ENCODE data around the gene FCN3.

The FCN3 gene

DNA sequence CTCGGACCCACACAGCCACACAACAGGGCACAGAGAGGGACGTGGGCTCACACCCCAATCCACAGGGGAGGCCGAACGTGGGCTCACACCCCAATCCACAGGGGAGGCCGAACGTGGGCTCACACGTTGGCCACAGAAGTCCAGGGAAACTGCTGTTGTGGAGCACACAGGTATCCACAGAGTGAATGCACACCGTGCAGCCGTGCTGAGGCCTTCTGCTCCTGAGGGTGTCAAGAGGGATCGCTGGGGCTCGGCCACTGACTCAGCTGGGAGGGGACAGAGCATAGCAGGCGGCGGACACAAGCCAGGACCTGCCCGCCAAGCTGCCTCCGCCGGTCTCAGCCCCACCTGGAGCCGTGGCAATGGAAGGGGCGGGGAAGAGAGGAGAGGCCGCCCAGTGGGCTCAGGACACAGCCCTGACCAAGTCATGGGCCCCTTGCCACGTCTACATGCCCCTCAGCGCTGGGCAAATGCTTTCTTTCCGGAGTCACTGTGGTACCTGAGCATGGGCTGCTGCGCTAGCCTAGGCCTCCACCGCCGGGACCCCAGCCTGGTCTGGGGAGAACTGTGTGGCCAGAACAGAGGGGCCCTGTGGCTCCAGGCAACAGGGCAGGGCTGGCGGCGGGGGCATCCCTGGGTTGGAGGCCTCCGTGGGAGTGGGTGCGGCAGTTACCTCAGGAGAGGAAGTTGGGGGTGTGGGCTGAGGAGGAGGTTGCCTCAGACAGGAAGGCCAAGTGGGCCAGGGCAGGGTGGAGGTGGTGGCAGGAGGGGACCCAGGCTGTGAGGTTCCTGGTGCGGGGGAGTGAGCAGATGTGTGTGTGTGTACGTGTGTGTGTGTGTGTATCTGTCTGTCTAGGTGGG, 31.6 kb downstream of the FCN3 start:
- FAIRE-seq (no peak), DNase-seq (ENCODE audit: low spot score) (no peak)

DNA sequence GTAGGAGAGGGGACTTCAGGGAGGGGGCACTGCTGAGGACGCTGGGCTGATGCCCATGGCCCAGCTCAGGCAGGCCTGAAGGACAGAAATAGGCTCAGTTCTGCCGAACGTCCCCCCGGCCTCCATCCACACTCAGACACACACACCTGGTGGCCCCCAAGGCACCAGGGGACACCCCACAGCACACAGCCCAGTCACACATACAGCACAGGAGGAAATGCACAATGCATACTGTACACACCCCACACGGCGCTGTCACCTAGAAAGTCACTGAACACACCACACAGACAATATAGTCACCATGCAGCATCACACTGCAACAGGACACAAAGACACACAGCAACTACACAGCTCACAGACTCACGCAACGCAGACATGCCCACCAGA, 32.2 kb downstream of the FCN3 start:
- DNase-seq (ENCODE audit: low spot score) (no peak), FAIRE-seq (no peak)

DNA sequence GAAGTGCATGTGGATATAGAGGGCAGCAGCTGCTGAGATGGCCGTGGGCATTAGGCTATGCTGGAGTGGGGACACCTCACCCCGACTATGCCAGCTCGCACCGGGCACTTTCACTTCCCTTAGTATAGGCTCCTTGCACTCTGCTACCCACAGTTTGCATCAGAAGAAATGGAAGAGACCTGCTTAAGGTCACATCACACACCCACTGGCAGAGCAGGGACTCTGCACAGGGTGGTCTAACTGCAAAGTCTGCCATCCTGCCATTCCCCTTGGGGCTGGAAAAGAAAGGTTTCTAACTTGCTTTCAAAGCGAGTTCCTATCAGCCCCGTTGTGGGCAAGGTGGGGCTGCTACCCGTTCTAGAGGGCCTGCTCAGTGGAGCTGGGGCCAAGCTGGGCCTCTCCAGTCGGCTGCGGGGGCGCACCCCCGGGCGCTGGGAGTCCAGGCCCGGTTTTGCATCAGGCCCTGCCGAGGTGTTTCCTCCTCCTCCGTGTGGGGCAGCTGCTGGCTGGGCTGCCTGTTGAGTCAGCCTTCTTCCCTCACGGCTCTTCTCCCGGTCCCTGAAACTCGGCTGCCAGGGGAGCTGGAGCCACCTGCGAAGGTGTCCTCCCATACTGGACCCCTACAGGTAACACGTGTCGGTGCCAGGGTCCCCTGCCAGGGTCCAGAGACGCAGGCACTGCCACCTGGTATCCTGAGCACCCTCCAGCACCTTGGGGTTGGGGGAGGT, 32.9 kb downstream of the FCN3 start, which contains the start of gene SYTL1:
TSS of gene SYTL1 (plus strand) at position 498 of the 728 bp plus-strand sequence. CDS start 3,313 bp downstream, outside the sequence.
- FAIRE-seq (no peak), DNase-seq (ENCODE audit: low spot score) (peak; percentile 57)

DNA sequence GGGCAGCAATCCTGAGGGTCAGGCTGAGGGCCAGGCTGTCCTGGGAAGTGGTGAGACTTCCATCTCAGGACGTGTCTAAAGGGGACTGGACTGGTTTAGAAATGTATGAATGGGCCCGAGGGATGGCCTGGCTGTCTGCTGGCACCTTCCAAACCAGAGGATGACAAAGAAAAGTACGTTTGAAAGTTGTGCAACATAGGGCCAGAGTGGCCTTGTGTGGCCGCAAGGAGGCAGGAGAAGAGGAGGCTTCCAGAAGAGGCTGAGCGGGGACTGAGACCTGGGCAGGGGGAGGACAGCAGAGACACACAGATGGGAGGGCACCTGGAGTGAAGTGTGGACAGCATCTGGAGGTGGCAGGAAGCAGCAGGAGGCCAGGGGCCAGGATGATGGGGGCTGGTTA, 35.4 kb downstream of the FCN3 start:
- no peak for DNase-seq (ENCODE audit: low spot score)
- no peak for FAIRE-seq

DNA sequence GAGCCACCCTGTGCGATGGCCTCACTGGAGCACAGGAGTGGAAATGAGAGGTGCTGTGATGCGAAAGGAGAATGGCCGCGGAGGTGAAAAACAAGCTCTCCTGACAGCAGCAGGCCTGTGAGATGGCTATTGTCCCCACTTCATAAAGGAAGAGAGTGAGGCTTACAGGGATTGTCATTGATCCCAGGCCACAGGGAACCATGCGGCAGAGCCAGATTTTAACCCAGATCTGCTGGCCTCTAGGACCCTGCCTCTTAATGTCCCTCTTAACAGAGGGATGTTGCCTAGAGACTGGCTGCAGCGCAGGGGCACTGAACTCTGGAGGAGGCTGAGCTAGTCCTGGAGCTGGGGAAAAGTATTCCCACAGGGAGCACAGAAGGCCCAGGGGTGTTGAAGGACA, 35.9 kb downstream of the FCN3 start:
- DNase-seq (ENCODE audit: low spot score) (no peak), FAIRE-seq (no peak)

DNA sequence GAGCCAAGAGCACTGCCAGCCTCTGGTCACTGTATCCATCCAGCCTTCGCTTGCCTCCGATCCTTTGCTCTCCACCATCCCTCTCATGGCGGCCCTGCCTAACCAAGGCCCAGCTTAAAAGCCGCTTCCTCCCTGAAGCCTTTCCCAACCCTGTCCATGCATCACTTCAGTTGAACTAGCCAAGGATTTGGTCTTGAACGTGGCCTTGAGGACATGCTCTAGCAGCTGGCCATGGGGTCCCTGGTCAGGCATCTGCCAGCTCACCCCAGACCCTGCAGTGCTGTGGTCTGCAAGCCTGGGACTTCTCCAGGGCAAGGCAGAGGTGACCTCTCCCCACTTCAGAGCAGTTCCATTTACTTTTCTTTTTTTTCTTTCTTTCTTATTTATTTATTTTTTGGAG, 37.9 kb downstream of the FCN3 start:
- DNase-seq (ENCODE audit: low spot score) (no peak), FAIRE-seq (no peak)

DNA sequence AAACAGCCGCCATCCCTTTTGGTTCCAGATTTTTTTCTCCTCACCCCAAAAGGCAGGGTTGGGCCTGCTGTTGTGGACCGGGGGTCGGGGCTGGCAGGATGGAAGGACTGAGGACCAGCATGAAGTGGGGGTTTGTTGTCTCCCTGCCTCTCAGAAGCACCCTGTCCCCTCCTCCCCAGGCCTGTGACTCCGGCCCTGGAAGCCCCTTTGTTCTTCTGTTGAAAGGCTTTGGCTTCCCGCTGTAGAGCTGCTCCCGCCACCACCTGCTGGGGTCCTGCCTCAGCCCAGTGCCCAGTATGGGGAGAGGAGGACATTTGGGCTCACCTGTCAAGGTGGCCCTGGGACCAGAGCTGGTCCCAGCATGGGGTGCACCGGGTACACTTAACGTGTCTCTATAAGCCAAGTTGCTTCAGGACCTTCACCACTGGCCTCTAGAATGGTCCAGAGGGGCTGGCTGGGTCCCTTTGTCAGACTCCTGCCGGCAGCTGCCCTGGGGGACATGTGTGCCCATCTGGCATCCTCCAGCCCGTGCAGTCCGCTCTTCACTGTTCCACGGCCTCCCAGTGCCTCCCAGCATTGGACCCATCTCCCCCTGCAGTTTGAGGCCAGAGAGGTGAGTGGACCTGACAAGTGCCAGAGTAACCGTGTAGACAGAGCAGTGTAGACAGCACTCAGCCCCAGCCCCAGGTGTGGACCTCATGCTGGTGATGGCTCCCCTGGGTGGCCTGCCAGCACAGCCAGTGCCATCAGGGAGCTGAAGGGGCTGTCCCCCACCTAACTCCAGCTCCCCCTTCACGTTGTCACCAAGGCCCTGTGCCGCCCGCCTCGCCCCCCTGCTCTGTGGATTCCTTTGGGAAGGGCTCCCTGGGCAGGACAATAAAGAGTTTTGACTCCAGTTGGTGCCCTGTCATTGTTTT, 38.9 kb downstream of the FCN3 start:
- no peak for FAIRE-seq

DNA sequence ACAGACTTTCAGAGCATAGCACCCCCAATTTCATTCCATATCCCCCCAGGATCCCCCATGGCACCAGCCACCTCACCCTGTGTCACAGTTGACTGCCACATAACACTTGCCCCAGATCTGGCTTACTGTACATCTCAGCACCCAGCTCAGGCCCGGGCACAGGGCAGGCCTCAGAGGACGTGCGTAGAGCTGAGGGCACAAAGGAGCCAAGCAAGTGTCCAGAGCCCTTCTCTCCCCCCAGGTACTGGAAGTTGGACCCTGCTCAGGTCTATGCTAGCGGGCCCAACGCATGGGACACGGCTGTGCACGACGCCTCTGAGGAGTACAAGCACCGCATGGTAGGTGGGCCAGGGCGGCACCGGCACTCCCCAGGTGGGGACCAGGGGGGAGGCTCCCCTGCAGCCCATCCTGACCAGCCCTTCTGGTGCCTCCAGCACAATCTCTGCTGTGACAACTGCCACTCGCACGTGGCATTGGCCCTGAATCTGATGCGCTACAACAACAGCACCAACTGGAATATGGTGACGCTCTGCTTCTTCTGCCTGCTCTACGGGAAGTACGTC, 40.8 kb downstream of the FCN3 start:
- no peak for DNase-seq (ENCODE audit: low spot score)
- no peak for FAIRE-seq

More for the DNA sequence above, 38.9 kb downstream of the FCN3 start:
- DNase-seq (ENCODE audit: low spot score), result no peak

DNA sequence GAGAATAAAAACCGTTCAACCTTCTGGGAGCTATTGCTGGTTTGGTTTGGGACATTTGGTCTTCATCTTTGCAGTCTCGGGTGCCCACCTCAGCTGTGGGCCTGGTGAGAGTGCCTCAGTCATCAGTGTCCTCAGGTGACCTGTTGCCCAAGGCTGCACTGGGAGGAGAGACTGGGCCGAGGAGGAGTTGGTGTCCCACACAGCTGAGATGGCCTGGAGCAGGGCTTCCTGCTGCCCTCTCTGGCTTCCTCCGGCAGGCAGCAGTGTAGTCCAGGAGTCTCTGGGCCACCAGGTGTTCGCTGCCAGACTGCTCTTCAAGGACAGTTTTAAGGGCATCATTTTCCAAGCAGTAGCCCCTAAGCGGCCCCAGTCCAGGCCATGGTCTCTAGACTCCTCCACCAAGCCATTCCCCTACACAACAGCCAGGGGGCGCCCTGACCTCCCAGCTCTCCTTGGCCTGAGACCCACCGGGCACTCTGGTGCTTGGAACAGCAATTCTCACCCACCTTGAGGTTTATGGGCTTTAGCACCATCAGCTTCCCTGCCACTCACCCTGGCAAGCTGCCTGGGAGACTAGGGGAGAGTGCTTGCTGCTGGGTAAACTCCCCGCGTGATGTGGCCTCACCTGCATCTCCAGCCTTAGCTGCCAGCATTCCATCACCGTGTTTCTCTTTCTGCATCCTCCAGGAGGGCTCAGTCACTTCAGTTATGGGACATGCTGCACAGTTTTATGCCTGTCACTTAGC, 41.9 kb downstream of the FCN3 start:
- no peak for DNase-seq (ENCODE audit: low spot score)
- no peak for FAIRE-seq

DNA sequence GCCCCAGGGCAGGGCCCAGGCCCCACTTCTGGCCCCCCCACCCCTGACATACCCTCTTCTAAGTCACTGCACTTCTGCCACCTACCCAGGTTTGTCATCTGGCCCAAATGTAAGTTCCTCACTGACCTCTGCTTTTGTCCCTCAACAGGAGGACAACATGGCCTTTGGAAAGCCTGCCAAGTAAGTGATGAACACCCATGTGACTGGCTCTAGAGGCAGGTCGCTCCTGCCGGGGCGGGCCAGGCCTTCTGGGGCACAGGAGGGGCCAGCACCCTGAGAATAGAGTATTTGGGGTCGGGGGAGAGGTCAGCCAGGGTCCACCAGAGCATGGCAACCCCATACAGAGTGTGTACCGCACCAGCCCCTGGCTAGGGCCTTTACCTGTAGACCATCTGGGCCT, 42.7 kb downstream of the FCN3 start:
- DNase-seq (ENCODE audit: low spot score), result no peak
- FAIRE-seq, result no peak

DNA sequence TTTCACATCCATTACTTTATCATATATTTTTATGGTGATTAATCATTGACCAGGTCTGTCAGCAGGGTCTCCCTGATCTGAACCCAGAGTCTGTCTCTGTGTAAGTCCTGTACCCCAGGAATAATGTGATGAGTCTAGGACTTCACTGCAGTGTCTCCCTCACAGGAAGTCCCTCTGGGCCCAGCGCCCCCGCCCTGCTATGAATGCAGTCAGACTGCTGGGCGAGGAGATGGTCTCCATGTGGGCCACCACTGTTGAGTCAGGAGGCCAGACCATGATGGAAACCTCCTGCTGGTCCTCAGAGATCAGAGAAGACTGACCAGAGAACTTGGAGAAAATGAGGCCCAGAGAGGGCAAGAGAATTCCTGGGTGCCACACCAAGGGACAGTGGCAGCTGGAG, 43.2 kb downstream of the FCN3 start:
- DNase-seq (ENCODE audit: low spot score) (no peak), FAIRE-seq (no peak)

DNA sequence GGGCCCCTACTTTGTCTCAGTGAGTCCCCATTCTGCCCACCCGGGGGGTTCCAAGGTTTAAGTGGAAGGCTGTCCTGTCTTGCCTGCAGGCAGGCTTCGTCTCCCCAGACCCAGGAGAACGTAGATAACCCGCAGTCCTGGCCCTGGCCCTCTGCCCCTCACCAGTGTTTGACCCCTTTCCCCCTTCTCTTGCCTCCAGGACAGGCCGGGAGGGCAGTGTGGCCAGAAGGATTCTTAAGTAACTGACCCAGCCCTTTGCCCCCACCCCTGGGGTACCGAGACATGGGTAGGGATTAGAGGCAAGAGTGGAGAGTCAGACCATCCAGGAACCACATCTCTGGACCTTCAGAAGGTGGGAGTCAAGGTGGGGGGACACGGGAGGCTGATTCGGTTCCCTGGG, 43.8 kb downstream of the FCN3 start:
- FAIRE-seq (no peak), DNase-seq (ENCODE audit: low spot score) (no peak)

DNA sequence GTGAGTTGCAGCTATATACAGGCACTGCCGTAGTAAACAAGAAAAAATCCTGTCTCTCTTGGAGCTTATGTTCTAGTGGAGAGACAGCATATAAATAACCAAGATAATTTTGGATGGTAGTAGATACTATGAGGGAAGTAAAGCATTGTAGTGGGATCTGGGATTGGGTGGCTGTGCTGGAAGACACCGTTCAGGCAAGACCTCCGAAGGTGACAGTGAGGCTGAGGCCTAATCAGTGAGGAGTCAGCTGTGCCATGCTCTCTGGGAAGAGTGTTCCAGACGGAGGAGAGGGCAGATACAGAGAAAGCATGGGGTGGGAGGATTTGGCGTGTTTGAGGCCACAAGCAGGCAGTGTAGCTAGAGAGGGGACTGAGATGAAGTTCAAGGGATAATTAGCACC, 46.7 kb downstream of the FCN3 start:
- DNase-seq (ENCODE audit: low spot score), result no peak
- no peak for FAIRE-seq

DNA sequence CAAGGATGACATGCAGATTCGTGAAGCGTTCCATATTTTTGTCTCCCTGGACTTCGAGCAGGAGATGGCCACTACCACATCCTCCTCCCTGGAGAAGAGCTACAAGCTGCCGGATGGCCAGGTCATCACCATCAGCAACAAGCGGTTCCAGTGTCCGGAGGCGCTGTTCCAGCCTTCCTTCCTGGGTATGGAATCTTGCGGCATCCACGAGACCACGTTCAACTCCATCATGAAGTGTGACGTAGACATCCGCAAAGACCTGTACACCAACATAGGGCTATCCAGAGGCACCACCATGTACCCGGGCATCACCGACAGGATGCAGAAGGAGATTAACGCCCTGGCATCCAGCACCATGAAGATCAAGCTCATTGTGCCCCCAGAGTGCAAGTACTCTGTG, 49.3 kb downstream of the FCN3 start:
- no peak for DNase-seq (ENCODE audit: low spot score)
- FAIRE-seq, result no peak

DNA sequence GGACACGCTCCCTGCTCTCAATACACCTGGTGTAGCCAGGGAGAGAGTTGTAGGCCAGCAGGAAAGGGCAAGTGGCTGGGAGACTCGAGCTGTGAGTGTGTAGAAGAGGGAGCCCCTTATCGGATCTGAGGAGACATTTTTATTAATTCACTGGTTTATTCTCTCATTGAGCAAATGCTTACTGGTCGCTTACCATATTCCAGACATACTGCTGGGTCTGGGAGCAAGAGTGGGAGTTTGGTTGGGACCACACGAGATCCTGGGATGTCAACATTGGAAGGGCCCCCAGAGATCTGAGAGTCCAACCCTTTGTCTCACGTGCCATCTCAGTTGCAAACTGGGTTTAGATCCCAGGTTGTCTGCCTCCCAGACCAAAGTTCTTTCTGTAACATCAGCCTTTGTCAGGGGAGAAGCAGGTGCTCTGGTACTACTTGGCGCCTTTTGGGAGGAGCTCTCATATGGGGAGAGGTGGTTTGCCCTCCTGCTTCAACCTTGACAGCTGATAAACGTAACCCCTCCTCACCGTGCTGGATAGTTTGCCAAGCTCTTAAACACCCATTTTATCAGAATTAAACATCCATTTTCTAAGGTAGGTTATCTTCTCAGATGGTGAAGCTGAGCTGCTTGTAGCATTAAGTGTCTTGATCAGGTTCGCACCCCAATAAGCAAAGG, 51.9 kb downstream of the FCN3 start:
- DNase-seq (ENCODE audit: low spot score), result no peak
- no peak for FAIRE-seq

DNA sequence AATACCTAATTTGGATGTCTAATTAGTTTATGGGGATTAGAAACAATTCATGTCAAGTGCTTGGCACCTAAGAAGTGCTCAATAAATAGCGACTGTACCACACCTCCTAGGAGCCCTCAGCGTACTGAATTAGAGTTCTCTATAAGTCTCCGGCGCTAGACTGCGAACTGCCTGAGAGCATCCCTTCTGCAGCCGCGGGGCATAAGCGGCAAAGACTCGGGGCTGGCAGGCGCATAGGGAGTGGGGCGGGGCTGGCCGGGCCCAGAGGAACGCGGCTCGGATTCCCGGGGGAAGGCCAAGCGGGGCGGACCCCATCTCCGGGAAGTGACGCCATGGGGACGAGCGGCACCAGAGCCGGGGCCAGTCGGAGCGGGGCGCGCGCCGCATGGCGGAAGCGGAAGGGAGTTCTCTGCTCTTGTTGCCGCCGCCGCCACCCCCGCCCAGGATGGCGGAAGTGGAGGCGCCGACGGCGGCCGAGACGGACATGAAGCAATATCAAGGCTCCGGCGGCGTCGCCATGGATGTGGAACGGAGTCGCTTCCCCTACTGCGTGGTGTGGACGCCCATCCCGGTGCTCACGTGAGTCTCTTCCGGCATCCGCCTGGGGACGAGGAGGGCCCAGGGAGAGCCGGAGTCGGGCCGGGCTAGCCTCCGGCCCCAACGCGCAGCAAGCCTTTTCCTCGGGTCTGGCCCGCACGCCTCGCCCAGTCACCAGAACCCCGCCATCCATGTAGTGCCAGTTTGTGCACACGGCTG, 52.6 kb downstream of the FCN3 start, which contains the start of gene TMEM222:
TSS of gene TMEM222 (plus strand) at position 351 of the 756 bp plus-strand sequence. CDS start at position 386, 35 bp downstream.
- FAIRE-seq, result no peak

More for the DNA sequence above, 52.6 kb downstream of the FCN3 start, which contains the start of gene TMEM222:
- DNase-seq (ENCODE audit: low spot score), result peak; percentile 89

Data from RCC 7860 (cell line).